ENCODE data around the gene FUBP1. TPM values are rescaled to one million over a fixed set of nuclear protein-coding genes. Genes with fewer than 3 reads are reported as not detected.

FUBP1 gene
- total and polyA plus RNA-seq, 8 donors: 95.4 to 412 (median 360) TPM

DNA sequence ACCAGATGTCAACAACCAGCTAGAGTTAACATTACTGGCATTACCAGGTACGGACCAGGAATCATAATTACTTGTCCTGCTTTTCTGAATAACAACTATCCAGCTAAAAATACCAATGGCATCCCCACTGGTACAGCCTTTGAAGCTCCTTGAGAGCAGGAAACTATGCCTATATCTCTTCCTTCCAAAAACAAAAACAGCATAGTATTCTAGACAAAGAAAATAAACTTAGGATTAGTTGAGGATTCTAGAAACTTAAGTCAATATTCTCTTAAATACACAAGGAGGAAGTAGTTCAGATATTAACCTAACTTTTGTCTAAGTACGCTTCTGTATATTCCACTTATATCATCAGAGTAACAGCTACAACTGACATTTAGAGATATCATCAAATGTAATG is 3.0 kb downstream of the FUBP1 start:
- DNase-seq: no peak
- Histone ChIP-seq H3K4me3 (peak overlapping the region in 1 of 2 donors; percentile 68), H3K36me3 (peaks cover 0 to 8% of the 10 kb centered on the region in 2 donors), H3K9me3 (no peaks in the 10 kb centered on the region), H3K27ac (peak overlapping the region in 1 of 2 donors; percentile 2), H3K4me1 (peaks cover 16 to 69% of the 10 kb centered on the region in 2 donors), H3K27me3 (no peaks in the 10 kb centered on the region)
- TF ChIP-seq, protein P1, sequence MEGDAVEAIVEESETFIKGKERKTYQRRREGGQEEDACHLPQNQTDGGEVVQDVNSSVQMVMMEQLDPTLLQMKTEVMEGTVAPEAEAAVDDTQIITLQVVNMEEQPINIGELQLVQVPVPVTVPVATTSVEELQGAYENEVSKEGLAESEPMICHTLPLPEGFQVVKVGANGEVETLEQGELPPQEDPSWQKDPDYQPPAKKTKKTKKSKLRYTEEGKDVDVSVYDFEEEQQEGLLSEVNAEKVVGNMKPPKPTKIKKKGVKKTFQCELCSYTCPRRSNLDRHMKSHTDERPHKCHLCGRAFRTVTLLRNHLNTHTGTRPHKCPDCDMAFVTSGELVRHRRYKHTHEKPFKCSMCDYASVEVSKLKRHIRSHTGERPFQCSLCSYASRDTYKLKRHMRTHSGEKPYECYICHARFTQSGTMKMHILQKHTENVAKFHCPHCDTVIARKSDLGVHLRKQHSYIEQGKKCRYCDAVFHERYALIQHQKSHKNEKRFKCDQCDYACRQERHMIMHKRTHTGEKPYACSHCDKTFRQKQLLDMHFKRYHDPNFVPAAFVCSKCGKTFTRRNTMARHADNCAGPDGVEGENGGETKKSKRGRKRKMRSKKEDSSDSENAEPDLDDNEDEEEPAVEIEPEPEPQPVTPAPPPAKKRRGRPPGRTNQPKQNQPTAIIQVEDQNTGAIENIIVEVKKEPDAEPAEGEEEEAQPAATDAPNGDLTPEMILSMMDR (IDR thresholded peaks at IDR 0.05): no peak
- no peak for ATAC-seq
- intact Hi-C loops (cut with DNase I): loop anchor here in 1 of 2 donors (10.0 kb wide), 1 partner anchor 139 kb away; no protein-coding TSS in a partner anchor

GRCh38 chr1:77975386-77975785 is 3.5 kb downstream of the FUBP1 start:
- Histone ChIP-seq H3K36me3 (peaks cover 0 to 12% of the 10 kb centered on the region in 2 donors), H3K27ac (no peak overlapping the region), H3K9me3 (no peaks in the 10 kb centered on the region), H3K27me3 (no peaks in the 10 kb centered on the region), H3K4me1 (peaks cover 16 to 70% of the 10 kb centered on the region in 2 donors), H3K4me3 (peak overlapping the region in 1 of 2 donors; percentile 68)
- DNase-seq: no peak
- ATAC-seq: no peak
- TF ChIP-seq, protein P1 (IDR thresholded peaks at IDR 0.05): no peak
- intact Hi-C loops (cut with DNase I): loop anchor here in 1 of 2 donors (10.0 kb wide), 1 partner anchor 139 kb away; no protein-coding TSS in a partner anchor

DNA sequence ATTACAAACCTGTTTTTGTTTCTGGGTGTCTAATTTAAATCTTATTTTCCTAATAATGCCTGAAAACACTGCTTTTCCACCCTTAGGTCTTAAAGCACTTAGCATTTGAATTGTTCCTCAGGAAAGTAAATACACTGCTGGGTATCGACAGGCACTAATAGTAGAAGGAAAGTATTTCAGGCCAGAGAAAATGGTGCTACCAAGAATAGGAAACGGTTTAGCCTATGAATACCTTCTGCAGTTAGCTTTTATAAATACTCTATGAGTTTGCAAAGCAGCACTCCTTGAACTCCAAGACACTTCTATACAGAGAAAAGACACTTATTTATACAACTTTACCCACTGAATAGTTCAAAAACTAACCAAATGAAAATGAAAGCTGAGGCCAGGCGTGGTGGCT is 6.8 kb downstream of the FUBP1 start:
- Histone ChIP-seq H3K4me3 (no peak overlapping the region), H3K9me3 (no peaks in the 10 kb centered on the region), H3K27ac (no peak overlapping the region), H3K36me3 (peaks cover under 1 to 38% of the 10 kb centered on the region in 2 donors), H3K27me3 (no peaks in the 10 kb centered on the region), H3K4me1 (peaks cover 15 to 61% of the 10 kb centered on the region in 2 donors)
- ATAC-seq (no peak), DNase-seq (no peak)
- TF ChIP-seq, protein P1 (IDR thresholded peaks at IDR 0.05): no peak
- intact Hi-C loops (cut with DNase I): loop anchor here in 1 of 2 donors (10.0 kb wide), 1 partner anchor 143 kb away; no protein-coding TSS in a partner anchor

DNA sequence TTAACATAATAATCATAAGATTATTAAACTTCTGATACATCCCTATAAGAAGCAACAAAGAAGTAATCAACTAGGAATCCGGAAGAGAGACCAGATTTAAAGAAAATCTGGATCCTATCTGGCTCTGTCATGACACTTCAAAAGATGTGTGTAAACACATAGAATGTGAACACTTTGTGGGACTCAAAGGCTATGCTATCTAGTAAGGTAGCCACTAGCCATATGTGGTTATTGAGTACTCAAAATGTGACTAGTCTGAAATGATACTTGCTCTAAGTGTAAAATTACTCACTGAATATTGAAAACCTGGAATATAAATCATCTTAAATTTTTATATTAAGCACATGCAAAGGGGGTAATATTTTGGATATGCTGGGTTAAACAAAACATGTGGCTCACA is 8.7 kb downstream of the FUBP1 start:
- no peak overlapping the region for H3K4me3 ChIP-seq
- DNase-seq (no peak), ATAC-seq (no peak)
- TF ChIP-seq, protein P1 (IDR thresholded peaks at IDR 0.05): no peak
- H3K36me3 ChIP-seq: peaks cover 9 to 53% of the 10 kb centered on the region in 2 donors
- no peaks in the 10 kb centered on the region for H3K9me3 ChIP-seq
- H3K27me3 ChIP-seq: no peaks in the 10 kb centered on the region
- no peak overlapping the region for H3K27ac ChIP-seq
- peaks cover 6 to 43% of the 10 kb centered on the region in 2 donors for H3K4me1 ChIP-seq
- intact Hi-C loops (cut with DNase I): loop anchor here in 1 of 2 donors (10.0 kb wide), 1 partner anchor 145 kb away; no protein-coding TSS in a partner anchor

- ATAC-seq: peak; percentile 74
- H3K9me3 ChIP-seq: no peaks in the 10 kb centered on the region
- TF ChIP-seq, protein P1 (IDR thresholded peaks at IDR 0.05): no peak
Measured at GRCh38 chr1:77966291-77966690, 12.6 kb downstream of the FUBP1 start.

More at GRCh38 chr1:77966291-77966690, 12.6 kb downstream of the FUBP1 start:
- no peak overlapping the region for H3K27ac ChIP-seq
- no peaks in the 10 kb centered on the region for H3K27me3 ChIP-seq
- peaks cover 0 to 10% of the 10 kb centered on the region in 2 donors for H3K4me1 ChIP-seq
- peaks cover 15 to 92% of the 10 kb centered on the region in 2 donors for H3K36me3 ChIP-seq
- H3K4me3 ChIP-seq: no peak overlapping the region
- intact Hi-C loops (cut with DNase I): no loop called here
- no peak for DNase-seq

All from left lung (tissue), 10 donors.